HUDEP-2 (cell line): ENCODE data around the gene WDR27.

Experiments
- DNase-seq, 76 experiments: peaks; one replicate each; lab custom pipeline; 2025; ENCODE audit not compliant: unreplicated experiment in 76 of 76; lab: John Stamatoyannopoulos, UW

The WDR27 gene

GRCh38 chr6:169571123-169571962 is 130.5 kb downstream of the WDR27 start:
- no peak for DNase-seq

- DNase-seq = no peak
Observed at GRCh38 chr6:169568314-169569087, 133.3 kb downstream of the WDR27 start.

- no peak for DNase-seq
Observed at GRCh38 chr6:169567819-169568218, 134.0 kb downstream of the WDR27 start.

GRCh38 chr6:169566961-169567750 is 134.7 kb downstream of the WDR27 start:
- no peak for DNase-seq

GRCh38 chr6:169566319-169566718 is 135.5 kb downstream of the WDR27 start:
- no peak for DNase-seq

GRCh38 chr6:169564453-169565240 is 137.2 kb downstream of the WDR27 start:
- no peak for DNase-seq

GRCh38 chr6:169561665-169562064 is 140.2 kb downstream of the WDR27 start:
- no peak for DNase-seq

- DNase-seq = no peak
Observed at GRCh38 chr6:169559592-169559991, 142.2 kb downstream of the WDR27 start.

- DNase-seq = no peak
Observed at GRCh38 chr6:169558774-169559441, 142.9 kb downstream of the WDR27 start.

- DNase-seq = no peak
Observed at GRCh38 chr6:169558378-169558773, 143.5 kb downstream of the WDR27 start.

GRCh38 chr6:169557887-169558286 is 143.9 kb downstream of the WDR27 start:
- no peak for DNase-seq

GRCh38 chr6:169556758-169557548 is 144.9 kb downstream of the WDR27 start:
- DNase-seq = no peak

GRCh38 chr6:169555971-169556617 is 145.7 kb downstream of the WDR27 start:
- peak in 13 of 76 experiments; percentile 6 to 30 (median 21) for DNase-seq

- DNase-seq = no peak
Observed at GRCh38 chr6:169545982-169546381, 155.8 kb downstream of the WDR27 start.

GRCh38 chr6:169543704-169544103 is 158.1 kb downstream of the WDR27 start:
- no peak for DNase-seq

GRCh38 chr6:169542491-169542890 is 159.3 kb downstream of the WDR27 start:
- no peak for DNase-seq

GRCh38 chr6:169539176-169539897 is 162.5 kb downstream of the WDR27 start:
- no peak for DNase-seq
